ENCODE data around the gene SYT2.

GRCh38 chr1:202561726-202562443, 148.4 kb downstream of the SYT2 start:
- TF ChIP-seq POLR2A (IDR thresholded peaks at IDR 0.05) (no peak), POLR2AphosphoS5 (IDR thresholded peaks at IDR 0.05) (no peak)
- TF ChIP-seq, protein P1, sequence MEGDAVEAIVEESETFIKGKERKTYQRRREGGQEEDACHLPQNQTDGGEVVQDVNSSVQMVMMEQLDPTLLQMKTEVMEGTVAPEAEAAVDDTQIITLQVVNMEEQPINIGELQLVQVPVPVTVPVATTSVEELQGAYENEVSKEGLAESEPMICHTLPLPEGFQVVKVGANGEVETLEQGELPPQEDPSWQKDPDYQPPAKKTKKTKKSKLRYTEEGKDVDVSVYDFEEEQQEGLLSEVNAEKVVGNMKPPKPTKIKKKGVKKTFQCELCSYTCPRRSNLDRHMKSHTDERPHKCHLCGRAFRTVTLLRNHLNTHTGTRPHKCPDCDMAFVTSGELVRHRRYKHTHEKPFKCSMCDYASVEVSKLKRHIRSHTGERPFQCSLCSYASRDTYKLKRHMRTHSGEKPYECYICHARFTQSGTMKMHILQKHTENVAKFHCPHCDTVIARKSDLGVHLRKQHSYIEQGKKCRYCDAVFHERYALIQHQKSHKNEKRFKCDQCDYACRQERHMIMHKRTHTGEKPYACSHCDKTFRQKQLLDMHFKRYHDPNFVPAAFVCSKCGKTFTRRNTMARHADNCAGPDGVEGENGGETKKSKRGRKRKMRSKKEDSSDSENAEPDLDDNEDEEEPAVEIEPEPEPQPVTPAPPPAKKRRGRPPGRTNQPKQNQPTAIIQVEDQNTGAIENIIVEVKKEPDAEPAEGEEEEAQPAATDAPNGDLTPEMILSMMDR (IDR thresholded peaks at IDR 0.05), result peak; percentile 19 to 40 (median 28)

All from gastroesophageal sphincter (tissue), 3 donors.